HG03457 (cell line): ENCODE data around the gene TAF3.
A peak's percentile ranks its signal among the peaks of the same experiment; 100 is the strongest.

Experiments
- ATAC-seq: cut with Tn5 transposase; IDR thresholded peaks from one replicate; pipeline ENCODE4 v1.9.1; 2021; ENCODE audit warnings: moderate number of reproducible peaks; ENCODE audit not compliant: unreplicated experiment

The TAF3 gene

GRCh38 chr10:8043569-8044306 is 225.4 kb downstream of the TAF3 start:
- no peak for ATAC-seq

GRCh38 chr10:8044331-8044907 is 226.1 kb downstream of the TAF3 start:
- ATAC-seq, result no peak

GRCh38 chr10:8044908-8045725 is 226.8 kb downstream of the TAF3 start:
- ATAC-seq, result no peak

GRCh38 chr10:8045726-8046494 is 227.6 kb downstream of the TAF3 start:
- ATAC-seq, result no peak

GRCh38 chr10:8047452-8048280 is 229.4 kb downstream of the TAF3 start:
- ATAC-seq, result no peak

- no peak for ATAC-seq
Measured at GRCh38 chr10:8048281-8049008, 230.1 kb downstream of the TAF3 start.

GRCh38 chr10:8049045-8049864 is 230.9 kb downstream of the TAF3 start:
- ATAC-seq, result no peak

- no peak for ATAC-seq
Measured at GRCh38 chr10:8049865-8050555, 231.7 kb downstream of the TAF3 start.

- ATAC-seq, result no peak
Measured at GRCh38 chr10:8050556-8051108, 232.3 kb downstream of the TAF3 start.

GRCh38 chr10:8051109-8051821 is 233.0 kb downstream of the TAF3 start:
- no peak for ATAC-seq

GRCh38 chr10:8051851-8052257 is 233.5 kb downstream of the TAF3 start:
- ATAC-seq, result no peak

- ATAC-seq, result no peak
Measured at GRCh38 chr10:8052341-8052955, 234.1 kb downstream of the TAF3 start.

- no peak for ATAC-seq
Measured at GRCh38 chr10:8052956-8053445, 234.7 kb downstream of the TAF3 start.

GRCh38 chr10:8053446-8054243 is 235.3 kb downstream of the TAF3 start:
- peak; percentile 57 for ATAC-seq

GRCh38 chr10:8054244-8054493 is 235.9 kb downstream of the TAF3 start:
- ATAC-seq, result peak; percentile 4
